ENCODE data around the gene CLEC2L. TPM values are rescaled to one million over a fixed set of nuclear protein-coding genes. Genes with fewer than 3 reads are reported as not detected.

CLEC2L gene
- total and polyA plus RNA-seq, 12 donors = 0.03 to 0.97 (median 0.28) TPM; not detected in 9

- H3K4me1 ChIP-seq = peaks cover 0 to 19% (median 4%) of the 10 kb centered on the region in 9 donors
- H3K4me3 ChIP-seq = no peak overlapping the region
- TF ChIP-seq CTCF (IDR thresholded peaks at IDR 0.05) = no peak
- ATAC-seq = no peak
- no peak overlapping the region for H3K27ac ChIP-seq
- intact Hi-C loops (cut with DNase I) = loop anchor here in 4 of 10 donors (5.0 to 10.0 kb wide), 4 partner anchors 72 to 509 kb away; no protein-coding TSS in a partner anchor
- 85 to 89% methylated on average over 8 of the region's 8 CpGs for WGBS, 2 donors
- peaks cover 0 to 22% (median 10%) of the 10 kb centered on the region in 11 donors for H3K9me3 ChIP-seq
- peaks cover 0 to 13% (median 10%) of the 10 kb centered on the region in 7 donors for H3K27me3 ChIP-seq
- H3K36me3 ChIP-seq = no peaks in the 10 kb centered on the region
- no peak for DNase-seq
Observed at GRCh38 chr7:139495580-139496125, 27.8 kb upstream of the CLEC2L start.

GRCh38 chr7:139496528-139496927 is 27.0 kb upstream of the CLEC2L start:
- 88 to 92% methylated on average over 10 of the region's 10 CpGs for WGBS, 2 donors
- Histone ChIP-seq H3K27me3 (peaks cover 0 to 13% (median 10%) of the 10 kb centered on the region in 7 donors), H3K36me3 (no peaks in the 10 kb centered on the region), H3K9me3 (peaks cover 0 to 17% (median 10%) of the 10 kb centered on the region in 11 donors), H3K27ac (no peak overlapping the region), H3K4me3 (no peak overlapping the region), H3K4me1 (peaks cover 0 to 19% (median 4%) of the 10 kb centered on the region in 9 donors)
- ATAC-seq (no peak), DNase-seq (no peak)
- TF ChIP-seq CTCF (IDR thresholded peaks at IDR 0.05) = no peak
- intact Hi-C loops (cut with DNase I) = loop anchor here in 4 of 10 donors (5.0 to 10.0 kb wide), 4 partner anchors 71 to 508 kb away; no protein-coding TSS in a partner anchor

- DNase-seq (no peak), ATAC-seq (no peak)
- Histone ChIP-seq H3K27ac (no peak overlapping the region), H3K36me3 (no peaks in the 10 kb centered on the region), H3K27me3 (peaks cover 0 to 26% (median 10%) of the 10 kb centered on the region in 7 donors), H3K4me3 (no peak overlapping the region), H3K4me1 (peaks cover 0 to 10% (median 0%) of the 10 kb centered on the region in 9 donors), H3K9me3 (no peaks in the 10 kb centered on the region)
- intact Hi-C loops (cut with DNase I) = loop anchor here in 6 of 10 donors (2.0 to 10.0 kb wide), 5 partner anchors 94 to 502 kb away; no protein-coding TSS in a partner anchor
- TF ChIP-seq CTCF (IDR thresholded peaks at IDR 0.05) = no peak
- 95 to 96% methylated on average over 7 of the region's 7 CpGs for WGBS, 2 donors
Observed at GRCh38 chr7:139500770-139501138, 22.7 kb upstream of the CLEC2L start.

GRCh38 chr7:139502226-139502625 is 21.3 kb upstream of the CLEC2L start:
- Histone ChIP-seq H3K4me3 (no peak overlapping the region), H3K4me1 (peaks cover 0 to 10% (median 0%) of the 10 kb centered on the region in 9 donors), H3K27me3 (peaks cover 0 to 26% (median 10%) of the 10 kb centered on the region in 7 donors), H3K27ac (no peak overlapping the region), H3K36me3 (no peaks in the 10 kb centered on the region), H3K9me3 (no peaks in the 10 kb centered on the region)
- no peak for DNase-seq
- WGBS, 2 donors = 88 to 90% methylated on average over 22 of the region's 22 CpGs
- ATAC-seq = no peak
- intact Hi-C loops (cut with DNase I) = loop anchor here in 5 of 10 donors (5.0 to 10.0 kb wide), 4 partner anchors 93 to 500 kb away; no protein-coding TSS in a partner anchor
- no peak for TF ChIP-seq CTCF (IDR thresholded peaks at IDR 0.05)

Measured in heart right ventricle (tissue), 16 donors.